ENCODE results near the gene KLHL2. TPM values are rescaled to one million over a fixed set of nuclear protein-coding genes. Genes with fewer than 3 reads are reported as not detected.
"Not testable (repeated sequence)": the region's sequence is repeated elsewhere in the genome, so short reads cannot be mapped to it uniquely, and the experiment has no call there.

The KLHL2 gene
- total RNA-seq, 3 donors from 2014 or later, result 20.2 to 60.4 (median 38.0) TPM

DNA sequence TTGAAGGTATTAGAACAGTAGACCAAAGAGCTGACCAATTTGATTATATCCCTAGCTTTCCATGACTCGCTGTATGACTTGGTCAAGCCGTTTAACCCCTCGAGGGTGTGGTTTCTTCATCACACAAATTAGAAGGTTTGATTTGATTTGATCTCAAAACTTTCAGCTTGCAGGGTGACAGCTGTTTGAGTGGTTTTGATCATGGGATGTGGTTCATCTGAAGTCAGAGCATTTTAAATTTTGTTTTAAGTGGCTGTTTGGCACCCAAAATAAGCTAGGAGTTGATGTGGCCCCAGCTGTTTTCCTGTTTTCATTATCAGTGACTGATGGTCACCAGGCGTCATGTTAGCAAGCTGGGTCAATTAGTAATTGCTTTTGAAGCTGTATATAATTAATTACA, 52.4 kb downstream of the KLHL2 start:
- H3K36me3 ChIP-seq; H3K4me3 ChIP-seq; H3K4me1 ChIP-seq; H3K9me3 ChIP-seq; H3K27ac ChIP-seq; DNase-seq (ENCODE audit: low spot score in 2 of 2); H3K27me3 ChIP-seq; intact Hi-C loops (cut with DNase I; ENCODE audit: low total_unique reads): not testable (repeated sequence)

DNA sequence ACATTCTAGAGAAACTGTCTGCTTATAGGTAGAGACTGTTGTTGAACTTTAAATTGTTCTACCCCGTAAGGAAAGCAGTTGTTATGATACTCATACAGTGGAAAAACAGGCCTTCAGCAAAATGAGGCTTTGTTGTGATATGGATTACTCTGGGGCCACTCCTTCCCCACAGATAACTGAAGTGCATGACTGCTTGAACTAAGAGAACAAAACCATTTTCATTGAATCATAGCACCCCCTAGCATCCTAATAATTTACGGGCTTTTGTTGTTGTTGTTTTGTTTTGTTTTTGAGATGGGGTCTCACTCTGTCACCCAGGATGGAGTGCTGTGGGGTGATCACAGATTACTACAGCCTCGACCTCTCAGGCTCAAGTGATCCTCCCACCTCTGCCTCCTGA, 54.9 kb downstream of the KLHL2 start:
- H3K27me3 ChIP-seq; DNase-seq (ENCODE audit: low spot score in 2 of 2); intact Hi-C loops (cut with DNase I; ENCODE audit: low total_unique reads); H3K27ac ChIP-seq; H3K9me3 ChIP-seq; H3K36me3 ChIP-seq; H3K4me3 ChIP-seq; H3K4me1 ChIP-seq: not testable (repeated sequence)

DNA sequence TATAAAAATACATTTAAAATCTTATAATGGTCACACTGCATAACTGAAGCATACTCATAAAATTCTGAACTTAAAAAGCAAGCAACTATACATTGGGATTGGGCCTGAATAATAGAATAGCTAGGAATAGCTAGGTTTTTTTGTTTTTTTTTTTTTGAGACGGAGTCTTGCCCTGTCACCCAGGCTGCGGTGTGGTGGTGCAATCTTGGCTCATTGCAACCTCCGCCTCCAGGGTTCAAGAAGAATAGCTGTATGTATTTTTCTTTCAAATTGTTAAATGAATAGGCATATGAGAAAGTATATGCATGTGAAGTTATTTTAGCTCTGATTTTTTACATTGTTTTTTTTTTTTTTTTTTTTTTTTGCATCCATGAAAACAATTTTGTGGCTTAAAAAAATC, 56.1 kb downstream of the KLHL2 start:
- DNase-seq (ENCODE audit: low spot score in 2 of 2); H3K27ac ChIP-seq; H3K36me3 ChIP-seq; H3K4me3 ChIP-seq; intact Hi-C loops (cut with DNase I; ENCODE audit: low total_unique reads); H3K27me3 ChIP-seq; H3K9me3 ChIP-seq; H3K4me1 ChIP-seq: not testable (repeated sequence)

DNA sequence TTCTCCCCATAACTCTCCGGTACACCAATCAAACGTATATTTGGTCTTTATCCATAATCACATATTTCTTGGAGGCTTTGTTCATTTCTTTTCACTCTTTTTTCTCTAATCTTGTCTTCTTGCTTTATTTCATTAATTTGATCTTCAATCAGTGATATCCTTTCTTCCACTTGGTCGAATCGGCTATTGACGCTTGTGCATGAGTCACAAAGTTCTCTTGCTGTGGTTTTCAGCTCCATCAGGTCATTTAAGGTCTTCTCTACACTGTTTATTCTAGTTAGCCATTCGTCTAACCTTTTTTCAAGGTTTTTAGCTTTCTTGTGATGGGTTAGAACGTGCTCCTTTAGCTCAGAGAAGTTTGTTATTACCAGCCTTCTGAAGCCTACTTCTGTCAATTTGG, 62.6 kb downstream of the KLHL2 start:
- H3K27ac ChIP-seq; H3K27me3 ChIP-seq; H3K4me3 ChIP-seq; H3K36me3 ChIP-seq; H3K4me1 ChIP-seq; intact Hi-C loops (cut with DNase I; ENCODE audit: low total_unique reads); DNase-seq (ENCODE audit: low spot score in 2 of 2); H3K9me3 ChIP-seq: not testable (repeated sequence)

DNA sequence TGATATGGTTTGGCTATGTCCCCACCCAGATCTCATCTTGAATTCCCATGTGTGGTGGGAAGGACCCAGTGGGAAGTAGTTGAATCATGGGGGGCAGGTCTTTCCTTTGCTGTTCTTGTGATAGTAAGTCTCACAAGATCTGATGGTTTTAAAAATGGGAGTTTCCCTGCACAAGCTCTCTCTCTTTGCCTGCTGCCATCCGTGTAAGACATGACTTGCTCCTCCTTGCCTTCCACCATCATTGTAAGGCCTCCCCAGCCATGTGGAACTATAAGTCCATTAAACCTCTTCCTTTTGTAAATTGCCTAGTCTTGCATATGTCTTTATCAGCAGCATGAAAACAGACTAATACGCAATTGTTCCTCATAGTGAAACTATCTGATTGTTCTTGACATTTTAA, 66.1 kb downstream of the KLHL2 start:
- H3K36me3 ChIP-seq; DNase-seq (ENCODE audit: low spot score in 2 of 2); H3K4me1 ChIP-seq; H3K4me3 ChIP-seq; intact Hi-C loops (cut with DNase I; ENCODE audit: low total_unique reads); H3K27ac ChIP-seq; H3K9me3 ChIP-seq; H3K27me3 ChIP-seq: not testable (repeated sequence)

GRCh38 chr4:165275357-165275756, 68.0 kb downstream of the KLHL2 start:
- DNase-seq (ENCODE audit: low spot score in 2 of 2); H3K36me3 ChIP-seq; H3K9me3 ChIP-seq; H3K27ac ChIP-seq; H3K27me3 ChIP-seq; H3K4me1 ChIP-seq; intact Hi-C loops (cut with DNase I; ENCODE audit: low total_unique reads); H3K4me3 ChIP-seq: not testable (repeated sequence)

DNA sequence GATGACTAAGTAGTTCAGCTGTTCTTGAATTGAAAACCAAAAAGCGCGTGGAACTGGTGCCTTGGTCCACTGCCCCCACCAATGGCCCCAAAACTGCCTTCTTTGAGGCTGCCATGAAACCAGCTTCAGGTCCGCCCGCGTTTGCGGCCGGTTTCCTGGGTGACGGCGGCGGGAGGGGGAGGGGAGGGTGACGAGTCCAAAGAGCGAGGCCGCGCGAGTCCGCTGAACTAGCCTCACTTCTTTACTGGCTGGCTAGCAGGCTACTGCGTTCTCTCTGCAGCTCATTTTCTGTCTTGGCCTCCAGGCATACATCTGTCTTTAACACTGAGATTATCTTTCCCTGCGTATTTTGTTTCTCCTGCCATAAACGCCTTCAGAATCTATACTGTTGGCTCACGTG, 72.2 kb downstream of the KLHL2 start:
- DNase-seq (ENCODE audit: low spot score in 2 of 2); H3K36me3 ChIP-seq; H3K27ac ChIP-seq; H3K27me3 ChIP-seq; intact Hi-C loops (cut with DNase I; ENCODE audit: low total_unique reads); H3K9me3 ChIP-seq; H3K4me3 ChIP-seq; H3K4me1 ChIP-seq: not testable (repeated sequence)

DNA sequence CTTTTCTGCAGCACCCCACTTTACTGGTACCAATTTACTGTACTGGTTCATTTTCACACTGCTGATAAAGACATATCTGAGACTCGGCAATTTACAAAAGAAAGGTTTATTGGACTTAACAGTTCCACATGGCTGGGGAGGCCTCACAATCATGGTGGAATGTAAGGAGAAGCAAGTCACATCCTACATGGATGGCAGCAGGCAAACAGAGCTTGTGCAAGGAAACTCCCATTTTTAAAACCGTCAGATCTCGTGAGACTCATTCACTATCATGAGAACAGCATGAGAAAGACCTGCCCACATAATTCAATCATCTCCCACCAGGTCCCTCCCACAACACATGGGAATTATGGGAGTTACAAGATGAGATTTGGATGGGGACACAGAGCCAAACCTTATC, 77.3 kb downstream of the KLHL2 start:
- H3K36me3 ChIP-seq; H3K27ac ChIP-seq; H3K9me3 ChIP-seq; H3K4me3 ChIP-seq; DNase-seq (ENCODE audit: low spot score in 2 of 2); intact Hi-C loops (cut with DNase I; ENCODE audit: low total_unique reads); H3K4me1 ChIP-seq; H3K27me3 ChIP-seq: not testable (repeated sequence)

- intact Hi-C loops (cut with DNase I; ENCODE audit: low total_unique reads); H3K27me3 ChIP-seq; H3K9me3 ChIP-seq; H3K36me3 ChIP-seq; H3K4me1 ChIP-seq; H3K4me3 ChIP-seq; H3K27ac ChIP-seq; DNase-seq (ENCODE audit: low spot score in 2 of 2): not testable (repeated sequence)
Measured at GRCh38 chr4:165286619-165287340, 79.4 kb downstream of the KLHL2 start.

DNA sequence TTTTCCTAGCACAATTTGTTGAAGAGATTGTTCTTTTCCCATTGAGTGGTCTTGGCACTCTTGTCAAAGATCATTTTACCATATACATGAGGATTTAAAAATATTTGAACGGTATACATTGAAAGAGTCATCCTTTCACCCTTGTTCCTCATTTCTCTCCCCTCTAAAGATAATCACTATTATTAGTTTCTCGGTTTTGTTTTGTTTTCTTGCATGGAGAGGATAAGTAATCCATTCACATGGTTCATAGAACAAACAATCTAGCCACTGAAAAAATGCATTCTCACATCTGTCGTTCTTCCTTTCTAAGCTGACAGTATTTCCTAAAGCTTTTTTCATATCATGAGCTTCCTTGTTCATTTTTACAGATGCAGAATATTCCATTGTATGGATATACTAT, 80.9 kb downstream of the KLHL2 start:
- Histone ChIP-seq H3K4me3 (no peak overlapping the region), H3K27ac (no peak overlapping the region), H3K4me1 (no peaks in the 10 kb centered on the region), H3K27me3 (no peaks in the 10 kb centered on the region), H3K9me3 (no peaks in the 10 kb centered on the region), H3K36me3 (no peaks in the 10 kb centered on the region)
- TF ChIP-seq POLR2A (IDR thresholded peaks at IDR 0.05) (no peak), POLR2AphosphoS5 (IDR thresholded peaks at IDR 0.05) (no peak)
- TF ChIP-seq, protein P1, sequence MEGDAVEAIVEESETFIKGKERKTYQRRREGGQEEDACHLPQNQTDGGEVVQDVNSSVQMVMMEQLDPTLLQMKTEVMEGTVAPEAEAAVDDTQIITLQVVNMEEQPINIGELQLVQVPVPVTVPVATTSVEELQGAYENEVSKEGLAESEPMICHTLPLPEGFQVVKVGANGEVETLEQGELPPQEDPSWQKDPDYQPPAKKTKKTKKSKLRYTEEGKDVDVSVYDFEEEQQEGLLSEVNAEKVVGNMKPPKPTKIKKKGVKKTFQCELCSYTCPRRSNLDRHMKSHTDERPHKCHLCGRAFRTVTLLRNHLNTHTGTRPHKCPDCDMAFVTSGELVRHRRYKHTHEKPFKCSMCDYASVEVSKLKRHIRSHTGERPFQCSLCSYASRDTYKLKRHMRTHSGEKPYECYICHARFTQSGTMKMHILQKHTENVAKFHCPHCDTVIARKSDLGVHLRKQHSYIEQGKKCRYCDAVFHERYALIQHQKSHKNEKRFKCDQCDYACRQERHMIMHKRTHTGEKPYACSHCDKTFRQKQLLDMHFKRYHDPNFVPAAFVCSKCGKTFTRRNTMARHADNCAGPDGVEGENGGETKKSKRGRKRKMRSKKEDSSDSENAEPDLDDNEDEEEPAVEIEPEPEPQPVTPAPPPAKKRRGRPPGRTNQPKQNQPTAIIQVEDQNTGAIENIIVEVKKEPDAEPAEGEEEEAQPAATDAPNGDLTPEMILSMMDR (IDR thresholded peaks at IDR 0.05), result no peak
- intact Hi-C loops (cut with DNase I; ENCODE audit: low total_unique reads), result no loop called here
- DNase-seq (ENCODE audit: low spot score in 2 of 2), result no peak
